Muscle layer of duodenum (tissue), 2 donors: ENCODE data around the gene GLP2R.

ENCODE experiments used
- H3K27ac ChIP-seq: one replicate; pipeline ENCODE4 v1.7.0; 2013; ENCODE audit warnings: mild to moderate bottlenecking, low read length
- H3K27me3 ChIP-seq: one replicate; pipeline ENCODE4 v1.7.0; 2013; ENCODE audit warnings: low read depth, mild to moderate bottlenecking, control low read depth, low read length
- H3K36me3 ChIP-seq, 2 donors: one replicate each; pipeline ENCODE4 v1.7.0; 2013; ENCODE audit warnings: low read length in 2 of 2, control low read depth in 1 of 2, mild to moderate bottlenecking in 1 of 2; ENCODE audit not compliant: insufficient read depth in 2 of 2, control insufficient read depth in 1 of 2
- H3K4me1 ChIP-seq, 2 donors: one replicate each; pipeline ENCODE4 v1.7.0; 2013; ENCODE audit warnings: low read length in 2 of 2, mild to moderate bottlenecking in 2 of 2, control low read depth in 1 of 2, moderate library complexity in 1 of 2; ENCODE audit not compliant: insufficient read depth in 2 of 2, control insufficient read depth in 1 of 2
- H3K4me3 ChIP-seq, 2 donors: one replicate each; pipeline ENCODE4 v1.7.0; 2013; ENCODE audit warnings: low read length in 2 of 2, low read depth in 1 of 2, mild to moderate bottlenecking in 1 of 2
- H3K9me3 ChIP-seq, 2 donors: one replicate each; pipeline ENCODE4 v1.7.0; 2013; ENCODE audit warnings: low read length in 2 of 2, control low read depth in 1 of 2, mild to moderate bottlenecking in 1 of 2; ENCODE audit not compliant: control insufficient read depth in 1 of 2
- donor health status: healthy.

Gene GLP2R

GRCh38 chr17:9860851-9861250, 35.1 kb downstream of the GLP2R start:
- H3K27me3 ChIP-seq = no peaks in the 10 kb centered on the region
- no peak overlapping the region for H3K4me3 ChIP-seq
- H3K9me3 ChIP-seq = no peaks in the 10 kb centered on the region
- no peak overlapping the region for H3K27ac ChIP-seq
- peaks cover 4 to 24% of the 10 kb centered on the region in 2 donors for H3K36me3 ChIP-seq
- H3K4me1 ChIP-seq = no peaks in the 10 kb centered on the region

- H3K27ac ChIP-seq = no peak overlapping the region
- H3K4me3 ChIP-seq = no peak overlapping the region
- no peaks in the 10 kb centered on the region for H3K9me3 ChIP-seq
- H3K4me1 ChIP-seq = no peaks in the 10 kb centered on the region
- H3K27me3 ChIP-seq = no peaks in the 10 kb centered on the region
- H3K36me3 ChIP-seq = peaks cover 0 to 22% of the 10 kb centered on the region in 2 donors
Measured at GRCh38 chr17:9862220-9862619, 36.5 kb downstream of the GLP2R start.

GRCh38 chr17:9862949-9863348, 37.2 kb downstream of the GLP2R start:
- Histone ChIP-seq H3K36me3 (peaks cover 0 to 22% of the 10 kb centered on the region in 2 donors), H3K27ac (no peak overlapping the region), H3K4me3 (no peak overlapping the region), H3K4me1 (no peaks in the 10 kb centered on the region), H3K27me3 (no peaks in the 10 kb centered on the region), H3K9me3 (no peaks in the 10 kb centered on the region)

- Histone ChIP-seq H3K9me3 (no peaks in the 10 kb centered on the region), H3K27me3 (no peaks in the 10 kb centered on the region), H3K36me3 (peaks cover 0 to 19% of the 10 kb centered on the region in 2 donors), H3K4me3 (no peak overlapping the region), H3K27ac (no peak overlapping the region), H3K4me1 (no peaks in the 10 kb centered on the region)
Measured at GRCh38 chr17:9865586-9865985, 39.9 kb downstream of the GLP2R start.

- Histone ChIP-seq H3K27ac (no peak overlapping the region), H3K4me1 (no peaks in the 10 kb centered on the region), H3K4me3 (no peak overlapping the region)
Measured at GRCh38 chr17:9868552-9868951, 42.8 kb downstream of the GLP2R start.

GRCh38 chr17:9872852-9873251, 47.1 kb downstream of the GLP2R start:
- no peaks in the 10 kb centered on the region for H3K9me3 ChIP-seq
- H3K4me1 ChIP-seq = peaks cover 10 to 13% of the 10 kb centered on the region in 2 donors
- no peaks in the 10 kb centered on the region for H3K27me3 ChIP-seq
- no peaks in the 10 kb centered on the region for H3K36me3 ChIP-seq
- H3K27ac ChIP-seq = no peak overlapping the region
- no peak overlapping the region for H3K4me3 ChIP-seq

More at GRCh38 chr17:9868552-9868951, 42.8 kb downstream of the GLP2R start:
- no peaks in the 10 kb centered on the region for H3K27me3 ChIP-seq
- no peaks in the 10 kb centered on the region for H3K9me3 ChIP-seq
- H3K36me3 ChIP-seq = peaks cover 0 to 11% of the 10 kb centered on the region in 2 donors

GRCh38 chr17:9874722-9875121, 49.0 kb downstream of the GLP2R start:
- no peaks in the 10 kb centered on the region for H3K9me3 ChIP-seq
- no peaks in the 10 kb centered on the region for H3K36me3 ChIP-seq
- peaks cover 10 to 13% of the 10 kb centered on the region in 2 donors for H3K4me1 ChIP-seq
- H3K27ac ChIP-seq = no peak overlapping the region
- H3K27me3 ChIP-seq = no peaks in the 10 kb centered on the region
- H3K4me3 ChIP-seq = no peak overlapping the region

- no peak overlapping the region for H3K4me3 ChIP-seq
- no peak overlapping the region for H3K27ac ChIP-seq
- no peaks in the 10 kb centered on the region for H3K27me3 ChIP-seq
- no peaks in the 10 kb centered on the region for H3K36me3 ChIP-seq
- no peaks in the 10 kb centered on the region for H3K9me3 ChIP-seq
- H3K4me1 ChIP-seq = peaks cover 10 to 13% of the 10 kb centered on the region in 2 donors
Measured at GRCh38 chr17:9875441-9875840, 49.7 kb downstream of the GLP2R start.

- Histone ChIP-seq H3K36me3 (peaks cover 0 to 10% of the 10 kb centered on the region in 2 donors), H3K4me3 (no peak overlapping the region), H3K27me3 (no peaks in the 10 kb centered on the region), H3K27ac (no peak overlapping the region), H3K9me3 (peaks cover 11 to 13% of the 10 kb centered on the region in 2 donors), H3K4me1 (peaks cover 10 to 13% of the 10 kb centered on the region in 2 donors)
Measured at GRCh38 chr17:9878356-9878755, 52.6 kb downstream of the GLP2R start.

- peaks cover 0 to 10% of the 10 kb centered on the region in 2 donors for H3K36me3 ChIP-seq
- peaks cover 15 to 17% of the 10 kb centered on the region in 2 donors for H3K9me3 ChIP-seq
- H3K27ac ChIP-seq = no peak overlapping the region
- H3K4me3 ChIP-seq = no peak overlapping the region
- no peaks in the 10 kb centered on the region for H3K27me3 ChIP-seq
- H3K4me1 ChIP-seq = peaks cover 10 to 13% of the 10 kb centered on the region in 2 donors
Measured at GRCh38 chr17:9878786-9879525, 53.2 kb downstream of the GLP2R start.

GRCh38 chr17:9880582-9880999, 54.9 kb downstream of the GLP2R start:
- Histone ChIP-seq H3K27me3 (no peaks in the 10 kb centered on the region), H3K36me3 (peaks cover 0 to 13% of the 10 kb centered on the region in 2 donors), H3K9me3 (peaks cover 15 to 21% of the 10 kb centered on the region in 2 donors), H3K4me3 (no peak overlapping the region), H3K4me1 (peaks cover under 1 to 2% of the 10 kb centered on the region in 2 donors), H3K27ac (no peak overlapping the region)

GRCh38 chr17:9883451-9883850, 57.7 kb downstream of the GLP2R start:
- Histone ChIP-seq H3K9me3 (peaks cover 15 to 21% of the 10 kb centered on the region in 2 donors), H3K36me3 (peaks cover 0 to 13% of the 10 kb centered on the region in 2 donors), H3K4me3 (no peak overlapping the region)

More at GRCh38 chr17:9883451-9883850, 57.7 kb downstream of the GLP2R start:
- no peaks in the 10 kb centered on the region for H3K27me3 ChIP-seq
- H3K4me1 ChIP-seq = no peaks in the 10 kb centered on the region
- H3K27ac ChIP-seq = no peak overlapping the region
